ENCODE data around the gene GPX2.
A peak's percentile ranks its signal among the peaks of the same experiment; 100 is the strongest.

The GPX2 gene

GRCh38 chr14:64942531-64943111, at the start of gene GPX2:
TSS of gene GPX2 (minus strand) at chr14:64942745. CDS start at chr14:64942726, 19 bp downstream.
- peak; percentile 100 for DNase-seq

DNA sequence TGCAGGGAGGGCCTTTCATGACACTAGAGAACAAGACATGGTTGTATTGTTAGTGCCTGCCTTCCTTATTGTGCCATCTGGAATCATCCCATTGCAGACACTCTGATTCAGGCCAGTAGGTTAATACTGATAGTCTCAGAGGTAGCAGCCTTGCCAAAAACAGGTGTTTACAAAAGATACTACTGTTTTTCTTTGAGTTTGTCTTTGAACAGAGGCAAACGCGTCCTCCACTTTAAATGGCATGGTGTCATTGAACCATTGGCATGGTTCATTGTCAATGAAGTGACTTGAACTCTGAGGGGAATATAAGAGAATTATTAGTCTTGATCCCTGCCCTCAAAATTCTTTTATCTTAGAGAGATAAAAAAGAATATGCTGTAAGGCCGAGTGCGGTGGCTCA, 48.4 kb upstream of the GPX2 start:
- DNase-seq = no peak

DNA sequence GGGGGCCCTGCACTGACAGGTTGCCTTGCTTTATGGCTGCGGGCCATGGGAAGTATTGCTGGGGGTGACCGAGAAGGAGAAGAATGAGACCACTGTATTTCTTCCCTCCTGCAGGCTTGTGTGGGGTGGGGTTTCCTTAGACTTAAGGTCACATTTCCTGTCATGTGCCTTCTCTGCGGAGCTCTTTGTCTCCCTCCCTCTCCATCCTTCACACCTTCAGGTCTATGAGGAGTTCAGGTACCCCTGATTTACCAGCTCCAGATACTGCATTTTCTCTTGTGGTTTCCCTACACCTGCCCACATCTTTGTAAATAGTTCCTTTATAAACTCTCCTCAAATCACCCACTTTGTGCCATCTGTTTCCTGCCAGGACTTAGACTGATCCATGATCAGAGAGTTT, 47.8 kb upstream of the GPX2 start:
- no peak for DNase-seq

GRCh38 chr14:64987438-64987767, 44.9 kb upstream of the GPX2 start:
- DNase-seq = peak; percentile 78

- DNase-seq = peak; percentile 100
Observed at GRCh38 chr14:64986648-64987437, 44.3 kb upstream of the GPX2 start, which contains the start of gene FNTB. TSS of gene FNTB (plus strand) at chr14:64986895. CDS start at chr14:64986954, 59 bp downstream.

- DNase-seq = peak; percentile 76
Observed at GRCh38 chr14:64983439-64984310, 41.1 kb upstream of the GPX2 start.

DNA sequence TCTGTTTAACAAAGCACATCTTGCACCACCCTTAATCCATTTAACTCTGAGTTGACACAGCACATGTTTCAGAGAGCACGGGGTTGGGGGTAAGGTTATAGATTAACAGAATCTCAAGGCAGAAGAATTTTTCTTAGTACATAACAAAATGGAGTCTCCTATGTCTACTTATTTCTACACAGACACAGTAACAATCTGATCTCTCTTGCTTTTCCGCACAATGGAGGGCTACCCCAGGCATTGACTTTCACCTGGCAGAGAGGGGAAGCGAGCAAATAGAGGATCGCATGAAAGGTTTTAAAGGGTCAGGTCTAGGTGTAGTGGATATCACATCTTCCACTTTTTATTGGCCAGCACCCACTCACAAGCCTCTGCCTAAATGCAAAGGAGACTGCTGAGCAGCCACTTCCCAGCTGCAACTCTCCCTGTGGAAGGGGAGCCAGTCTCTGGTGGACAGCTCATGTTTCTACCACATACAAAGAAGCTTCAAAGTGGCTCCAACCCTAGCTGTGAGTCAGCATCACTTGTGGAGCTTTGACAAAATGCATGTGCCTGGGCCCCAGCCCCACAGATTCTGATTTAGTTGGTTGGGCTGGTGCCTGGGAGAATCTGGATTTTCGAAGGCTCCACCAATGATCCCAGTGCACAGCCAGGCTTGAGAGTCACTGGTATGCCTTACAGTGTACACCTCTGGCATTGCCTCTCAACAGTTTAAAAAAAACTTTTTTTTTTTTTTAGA, 37.0 kb upstream of the GPX2 start:
- DNase-seq = peak; percentile 64

DNA sequence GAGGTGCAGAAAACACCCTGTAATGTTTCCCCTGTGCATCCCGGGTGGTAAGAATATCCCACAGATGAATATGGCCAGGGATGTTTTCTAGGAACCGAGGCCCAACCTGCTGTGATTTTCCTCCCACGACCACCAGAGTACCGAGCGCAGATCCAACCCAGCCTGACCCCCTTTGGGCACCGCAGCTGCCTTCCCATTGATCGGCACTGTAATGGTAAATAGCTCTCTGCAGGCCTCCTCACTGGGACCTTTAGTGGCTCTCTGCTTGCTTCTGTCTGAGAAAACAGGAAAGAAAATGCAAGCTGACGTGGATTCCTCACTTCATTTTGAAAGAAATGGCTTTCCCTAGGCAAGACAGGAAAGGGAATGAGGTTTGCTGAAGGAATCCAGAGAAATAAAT, 32.0 kb upstream of the GPX2 start:
- DNase-seq = no peak

DNA sequence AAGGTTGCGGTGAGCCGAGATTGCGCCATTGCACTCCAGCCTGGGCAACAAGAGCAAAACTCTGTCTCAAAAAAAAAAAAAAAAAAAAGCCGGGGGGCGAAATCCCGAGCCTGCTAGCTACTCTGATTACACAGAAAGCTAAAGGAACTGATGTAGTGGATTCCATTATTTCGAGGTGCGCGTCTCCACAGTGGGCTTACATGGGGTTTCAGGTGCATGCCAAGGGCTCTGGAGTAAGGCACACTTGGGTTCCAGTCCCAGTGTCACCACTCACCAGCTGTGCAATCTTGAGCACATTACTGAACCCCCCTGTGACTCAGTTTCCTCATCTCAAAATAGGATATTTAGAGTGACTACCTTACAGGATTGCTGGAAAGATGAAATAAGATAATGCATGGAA, 31.3 kb upstream of the GPX2 start:
- DNase-seq = no peak

DNA sequence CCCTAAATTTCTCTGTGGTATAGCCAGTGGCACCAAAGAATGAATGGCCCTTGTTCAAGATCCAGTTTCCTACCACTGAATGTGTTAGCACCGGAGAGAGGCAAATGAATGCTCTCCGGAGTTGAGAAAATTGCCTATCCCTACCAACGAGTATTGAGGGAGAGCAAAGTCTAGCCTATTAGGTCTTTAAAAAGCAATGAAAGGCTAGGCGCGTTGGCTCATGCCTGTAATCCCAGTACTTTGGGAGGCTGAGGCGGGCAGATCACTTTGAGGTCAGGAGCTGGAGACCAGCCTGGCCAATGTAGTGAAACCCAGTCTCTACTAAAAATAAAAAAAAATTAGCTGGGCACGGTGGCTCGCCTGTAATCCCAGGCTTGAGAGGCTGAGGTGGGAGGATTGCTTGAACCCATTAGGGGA, 30.5 kb upstream of the GPX2 start:
- DNase-seq = no peak

DNA sequence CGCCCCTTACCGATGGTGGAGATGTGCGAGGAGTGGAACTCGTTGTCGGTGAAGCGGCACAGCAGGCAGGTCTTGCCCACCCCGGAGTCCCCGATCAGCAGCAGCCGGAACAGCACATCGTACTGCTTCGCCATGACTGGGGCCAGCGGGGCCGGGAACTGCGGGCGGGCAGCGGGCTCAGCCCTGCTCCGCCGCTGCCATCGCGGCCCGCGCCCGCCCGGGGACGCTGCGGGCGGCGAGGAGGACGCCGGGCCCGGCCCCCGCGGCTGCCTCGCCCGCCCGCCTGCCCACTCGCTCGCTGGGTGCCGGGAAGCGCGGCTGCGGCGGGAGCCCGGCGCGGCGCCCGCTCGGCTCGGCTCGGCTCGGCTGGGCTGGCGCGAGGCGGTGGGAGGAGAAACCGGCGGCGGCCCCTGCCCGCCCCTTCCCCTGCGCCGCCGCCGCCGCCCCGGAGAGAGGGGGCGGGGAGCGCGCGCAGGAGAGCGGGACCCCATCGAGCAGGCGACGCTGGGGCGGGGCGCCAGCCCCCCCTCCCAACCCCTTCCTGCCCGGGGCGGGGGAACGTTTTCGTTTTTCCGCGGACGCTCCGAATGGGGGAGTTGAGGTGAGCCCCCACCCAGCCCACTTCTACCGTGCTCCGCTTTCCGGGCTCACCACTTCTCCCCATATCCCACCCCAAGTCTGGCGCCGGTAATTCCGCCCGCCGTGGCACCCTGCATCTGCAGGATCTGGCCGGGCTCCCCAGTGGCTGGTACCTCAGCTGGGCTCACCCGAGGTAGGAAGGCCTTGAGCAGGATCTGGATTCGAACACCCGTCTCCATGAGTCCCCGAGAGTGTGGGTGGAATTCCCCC, 29.6 kb upstream of the GPX2 start, which contains the start of gene RAB15:
Gene RAB15 (minus strand): TSS at position 394 of the 849 bp plus-strand sequence. CDS start 260 bp downstream, at position 134.
- peak; percentile 71 for DNase-seq

GRCh38 chr14:64971491-64971942, 29.0 kb upstream of the GPX2 start:
- no peak for DNase-seq

GRCh38 chr14:64970776-64971477, 28.4 kb upstream of the GPX2 start:
- DNase-seq = peak; percentile 42

- no peak for DNase-seq
Observed at GRCh38 chr14:64970041-64970440, 27.5 kb upstream of the GPX2 start.

DNA sequence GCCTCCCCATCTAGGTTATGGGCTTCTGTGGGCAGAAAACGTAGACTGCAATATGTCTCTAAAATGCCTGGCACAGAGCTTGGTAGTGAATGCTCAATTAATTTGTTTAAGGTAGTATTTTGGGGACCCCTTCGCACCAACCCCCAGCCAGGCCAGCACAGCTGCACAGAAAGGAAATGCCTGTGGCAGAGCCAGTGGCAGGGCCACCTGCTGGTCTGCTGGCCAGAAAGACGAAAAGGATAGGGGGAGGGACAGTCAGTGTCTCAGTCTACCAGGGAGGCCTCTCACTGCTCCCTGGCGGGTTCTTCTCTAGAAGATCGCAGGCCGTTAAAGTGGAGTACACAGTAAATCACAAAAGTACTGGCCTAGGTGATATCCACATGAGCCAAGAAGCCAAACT, 26.1 kb upstream of the GPX2 start:
- DNase-seq = no peak

DNA sequence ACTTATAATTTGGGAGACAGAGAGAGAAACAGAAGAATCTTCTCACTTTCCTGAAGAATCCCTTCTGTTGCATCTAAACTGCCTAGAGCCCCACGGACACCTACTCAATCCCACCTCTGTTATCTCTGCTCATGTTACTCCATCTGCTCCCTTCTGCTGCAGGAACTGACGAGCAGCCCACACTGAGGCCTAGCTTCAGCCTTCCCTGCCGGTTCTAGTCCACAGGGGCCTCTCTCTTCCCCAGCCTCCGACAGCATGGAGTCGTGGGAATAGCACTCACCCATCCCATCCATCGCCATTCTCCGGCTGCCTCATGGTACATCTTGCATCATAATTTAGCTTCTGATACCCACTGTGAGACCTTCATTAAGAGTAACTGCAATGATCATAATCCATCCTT, 25.6 kb upstream of the GPX2 start:
- DNase-seq = no peak

GRCh38 chr14:64966976-64967375, 24.4 kb upstream of the GPX2 start:
- no peak for DNase-seq

- DNase-seq = no peak
Observed at GRCh38 chr14:64965356-64966000, 22.9 kb upstream of the GPX2 start.

DNA sequence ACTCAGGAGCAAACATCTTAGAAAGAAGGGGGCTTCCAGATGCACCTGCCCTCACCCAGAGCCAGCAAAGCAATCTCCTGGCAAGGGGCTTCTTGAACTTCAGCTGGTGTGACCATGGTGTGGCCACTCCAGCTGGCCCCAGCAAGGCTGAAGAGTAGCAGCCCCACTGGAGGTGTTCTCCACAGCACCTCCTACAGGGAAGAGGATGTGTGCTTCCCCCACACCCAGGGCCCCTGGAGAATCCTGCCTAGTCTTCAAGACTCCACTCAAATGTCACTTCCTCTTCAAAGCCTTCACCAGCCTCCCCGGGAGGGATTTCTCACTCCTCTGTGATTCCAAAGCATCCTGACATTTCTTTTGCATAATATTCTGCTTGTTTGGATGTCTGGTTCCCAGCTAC, 21.1 kb upstream of the GPX2 start:
- DNase-seq = no peak

- DNase-seq = peak; percentile 96
Observed at GRCh38 chr14:64960762-64961276, 18.3 kb upstream of the GPX2 start.

Measured in DMS79 treated with DMSO at 0.1 percent for 48 hours (cell line).